Erythroblast (primary cell): ENCODE measurements around the gene TSTD2.

Source experiments
- GATA1 ChIP-seq: IDR thresholded peaks from 2 replicates; pipeline ENCODE4 v1.6.1; 2011; ENCODE audit warnings: low read depth, mild to moderate bottlenecking, control low read depth, low read length, moderate library complexity
- POLR2A ChIP-seq: IDR thresholded peaks from 2 replicates; pipeline ENCODE4 v1.6.1; 2011; ENCODE audit warnings: mild to moderate bottlenecking, low read length

DNA sequence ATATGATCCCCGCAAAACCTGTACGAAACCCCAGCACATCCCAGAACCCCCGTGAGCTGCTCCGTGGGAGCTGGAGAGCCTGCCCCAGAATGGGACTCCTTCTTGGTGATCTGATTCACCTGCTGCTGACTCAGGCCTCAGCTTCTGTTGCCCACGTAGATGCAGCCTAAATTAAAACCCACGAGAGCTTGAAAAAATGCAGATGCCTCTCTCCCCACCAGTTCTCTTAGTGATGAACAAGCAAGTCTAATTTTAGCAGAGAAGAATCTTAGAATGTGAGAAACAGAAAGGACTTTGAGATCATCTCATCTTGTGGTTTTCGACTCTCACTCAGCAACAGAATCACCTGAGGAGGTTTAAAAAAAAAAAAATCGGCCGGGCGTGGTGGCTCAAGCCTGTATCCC lies 74.1 kb downstream of the TSTD2 start:
- no peak for TF ChIP-seq POLR2A
- no peak for TF ChIP-seq GATA1
